Activated CD4-positive, CD25-positive, alpha-beta regulatory T cell (primary cell): ENCODE data around the gene RPL13A.
"Not testable (repeated sequence)": the region's sequence is repeated elsewhere in the genome, so short reads cannot be mapped to it uniquely, and the experiment has no call there.

ENCODE experiments used
- DNase-seq, 4 experiments: peaks; one replicate each; lab custom pipeline; 2025; lab: John Stamatoyannopoulos, UW

The RPL13A gene

GRCh38 chr19:49487277-49488045, at the start of gene RPL13A:
Gene RPL13A, plus strand, starts transcription at chr19:49487608. Its CDS starts 22 bp downstream, at chr19:49487630.
- DNase-seq: peak; percentile 98 to 99 (median 99)

GRCh38 chr19:49438261-49438660, 49.1 kb upstream of the RPL13A start:
- DNase-seq: no peak

- DNase-seq: no peak
These were observed 47.6 kb upstream of the RPL13A start for GRCh38 chr19:49439836-49440235.

- DNase-seq: no peak
These were observed 46.8 kb upstream of the RPL13A start for GRCh38 chr19:49440439-49441209.

GRCh38 chr19:49441210-49441959, 46.0 kb upstream of the RPL13A start, which contains the start of gene SLC17A7:
Gene SLC17A7, minus strand, starts transcription at chr19:49441527. Its CDS starts 148 bp downstream, at chr19:49441379.
- DNase-seq: no peak

- DNase-seq: no peak
These were observed 45.5 kb upstream of the RPL13A start for GRCh38 chr19:49441960-49442350.

GRCh38 chr19:49442354-49442753, 45.1 kb upstream of the RPL13A start:
- no peak for DNase-seq

GRCh38 chr19:49442771-49443365, 44.5 kb upstream of the RPL13A start:
- DNase-seq: peak; percentile 28 to 41 (median 30)

- DNase-seq: peak; percentile 86 to 88 (median 88)
These were observed 43.9 kb upstream of the RPL13A start for GRCh38 chr19:49443366-49444099.

- DNase-seq: not testable (repeated sequence)
These were observed 43.2 kb upstream of the RPL13A start for GRCh38 chr19:49444100-49444700.

GRCh38 chr19:49445997-49446396, 41.4 kb upstream of the RPL13A start:
- no peak for DNase-seq

GRCh38 chr19:49447485-49448431, 39.6 kb upstream of the RPL13A start:
- no peak for DNase-seq

GRCh38 chr19:49448432-49448786, 39.0 kb upstream of the RPL13A start:
- no peak for DNase-seq

GRCh38 chr19:49450405-49450804, 37.0 kb upstream of the RPL13A start:
- DNase-seq: no peak

GRCh38 chr19:49451430-49452181, 35.8 kb upstream of the RPL13A start, which contains the start of gene PIH1D1:
Gene PIH1D1, minus strand, starts transcription at chr19:49451814. Its CDS starts 240 bp downstream, at chr19:49451574.
- peak; percentile 77 to 86 (median 84) for DNase-seq

- peak; percentile 93 to 98 (median 94) for DNase-seq
These were observed 34.2 kb upstream of the RPL13A start, which contains the start of gene ALDH16A1 for GRCh38 chr19:49453013-49453756. Gene ALDH16A1, plus strand, starts transcription at chr19:49453225. Its CDS starts 107 bp downstream, at chr19:49453332.

- DNase-seq: no peak
These were observed 33.6 kb upstream of the RPL13A start for GRCh38 chr19:49453757-49454240.

- no peak for DNase-seq
These were observed 31.6 kb upstream of the RPL13A start for GRCh38 chr19:49455773-49456172.
